Stimulated activated CD8-positive, alpha-beta memory T cell treated with anti-CD3 and anti-CD28 coated beads, Interleukin-4, amount 100 ng/mL, for 4 hours (primary cell): ENCODE results near the gene PPP1R3E.
"Not testable (repeated sequence)": the region's sequence is repeated elsewhere in the genome, so short reads cannot be mapped to it uniquely, and the experiment has no call there.

Experiments used
- DNase-seq, 2 donors: peaks; one replicate each; pipeline ENCODE4 v3.0.0-alpha.2; 2020; ENCODE audit warnings: low read depth in 2 of 2, low spot score in 1 of 2

Gene PPP1R3E

GRCh38 chr14:23297611-23298277 lies 4.9 kb downstream of the PPP1R3E start:
- no peak for DNase-seq

DNA sequence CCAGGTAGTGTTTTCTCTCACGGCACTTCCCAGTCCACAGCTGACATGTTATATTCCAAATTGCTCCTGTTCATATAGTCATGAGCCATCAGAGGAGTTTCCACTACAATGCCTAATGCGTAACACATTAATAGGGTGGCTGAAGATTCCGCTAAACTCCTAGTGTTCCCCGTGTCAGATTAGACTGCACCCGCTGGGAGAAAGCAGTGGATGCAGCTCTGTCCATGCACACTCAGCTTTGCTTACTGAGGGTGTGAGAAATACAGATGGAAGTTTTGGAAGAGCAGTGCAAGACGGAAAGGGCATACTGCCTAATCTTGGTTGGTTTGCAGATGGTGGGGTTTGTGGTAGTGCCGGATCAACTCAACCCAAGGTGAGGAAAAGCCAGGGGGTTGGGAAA lies 5.6 kb downstream of the PPP1R3E start:
- DNase-seq = no peak

DNA sequence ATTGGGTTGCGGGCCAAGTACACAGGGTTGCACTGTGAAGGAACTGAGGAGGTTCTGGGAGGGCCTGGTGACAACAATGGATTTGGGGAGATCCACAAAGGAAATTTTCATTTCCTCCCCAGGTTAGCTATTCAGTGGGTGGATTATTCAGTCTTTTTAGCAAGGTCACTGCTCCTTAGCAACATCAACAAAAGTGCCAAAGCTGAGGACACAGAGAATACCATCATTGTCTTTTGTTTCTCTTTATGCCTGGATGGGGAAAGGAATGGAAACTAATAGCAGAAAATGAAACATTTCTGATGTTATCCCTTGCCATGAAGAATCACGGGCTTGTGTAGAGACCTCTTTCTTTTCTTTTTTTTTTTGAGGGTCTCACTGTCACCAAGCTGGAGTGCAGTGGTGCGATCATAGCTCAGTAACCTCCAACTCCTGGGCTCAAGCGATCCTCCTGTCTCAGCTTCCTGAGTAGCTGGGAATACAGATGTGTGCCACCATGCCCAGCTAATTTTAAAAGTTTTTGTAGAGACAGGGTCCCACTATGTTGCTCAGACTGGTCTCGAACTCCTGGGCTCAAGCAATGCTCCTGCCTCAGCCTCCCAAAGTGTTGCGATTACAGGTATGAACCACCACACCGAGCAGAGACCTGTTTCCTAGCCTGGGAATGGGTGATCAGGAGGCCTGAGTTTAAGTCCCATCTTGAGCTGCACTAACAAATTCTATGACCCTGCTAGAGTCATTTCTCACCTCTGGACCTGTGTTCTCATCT lies 6.5 kb downstream of the PPP1R3E start:
- DNase-seq = no peak

DNA sequence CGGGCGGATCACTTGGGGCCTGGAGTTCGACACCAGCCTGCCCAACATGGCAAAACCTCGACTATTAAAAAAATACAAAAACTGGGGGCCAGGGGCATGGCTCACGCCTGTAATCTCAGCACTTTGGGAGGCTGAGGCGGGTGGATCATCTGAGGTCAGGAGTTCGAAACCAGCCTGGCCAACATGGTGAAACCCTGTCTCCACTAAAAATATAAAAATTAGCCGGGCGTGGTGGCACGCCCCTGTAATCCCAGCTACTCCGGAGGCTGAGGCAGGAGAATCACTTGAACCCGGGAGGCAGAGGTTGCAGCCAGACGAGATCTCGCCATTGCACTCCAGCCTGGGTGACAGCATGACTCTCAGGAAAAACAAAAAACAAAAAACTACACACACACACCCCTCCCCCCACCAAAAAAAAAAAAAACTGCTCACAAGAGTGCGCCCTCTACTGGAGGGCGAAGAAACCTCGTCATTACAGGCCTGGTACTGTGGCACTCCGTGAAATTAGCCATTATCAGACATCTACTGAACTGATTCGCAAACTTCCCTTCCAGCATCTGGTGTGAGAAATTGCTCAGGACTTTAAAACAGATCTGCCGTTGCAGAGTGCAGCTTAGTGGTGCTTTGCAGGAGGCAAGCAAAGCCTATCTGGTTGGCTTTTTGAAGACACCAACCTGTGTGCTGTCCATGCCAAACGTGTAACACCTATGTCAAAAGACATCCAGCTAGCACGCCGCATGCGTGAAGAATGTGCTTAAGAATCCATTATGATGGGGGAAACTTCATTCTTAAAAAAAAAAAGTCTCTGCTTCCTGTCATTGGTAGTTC lies 7.7 kb downstream of the PPP1R3E start:
- no peak for DNase-seq

- no peak for DNase-seq
Measured at GRCh38 chr14:23286902-23287479, 15.7 kb downstream of the PPP1R3E start.

DNA sequence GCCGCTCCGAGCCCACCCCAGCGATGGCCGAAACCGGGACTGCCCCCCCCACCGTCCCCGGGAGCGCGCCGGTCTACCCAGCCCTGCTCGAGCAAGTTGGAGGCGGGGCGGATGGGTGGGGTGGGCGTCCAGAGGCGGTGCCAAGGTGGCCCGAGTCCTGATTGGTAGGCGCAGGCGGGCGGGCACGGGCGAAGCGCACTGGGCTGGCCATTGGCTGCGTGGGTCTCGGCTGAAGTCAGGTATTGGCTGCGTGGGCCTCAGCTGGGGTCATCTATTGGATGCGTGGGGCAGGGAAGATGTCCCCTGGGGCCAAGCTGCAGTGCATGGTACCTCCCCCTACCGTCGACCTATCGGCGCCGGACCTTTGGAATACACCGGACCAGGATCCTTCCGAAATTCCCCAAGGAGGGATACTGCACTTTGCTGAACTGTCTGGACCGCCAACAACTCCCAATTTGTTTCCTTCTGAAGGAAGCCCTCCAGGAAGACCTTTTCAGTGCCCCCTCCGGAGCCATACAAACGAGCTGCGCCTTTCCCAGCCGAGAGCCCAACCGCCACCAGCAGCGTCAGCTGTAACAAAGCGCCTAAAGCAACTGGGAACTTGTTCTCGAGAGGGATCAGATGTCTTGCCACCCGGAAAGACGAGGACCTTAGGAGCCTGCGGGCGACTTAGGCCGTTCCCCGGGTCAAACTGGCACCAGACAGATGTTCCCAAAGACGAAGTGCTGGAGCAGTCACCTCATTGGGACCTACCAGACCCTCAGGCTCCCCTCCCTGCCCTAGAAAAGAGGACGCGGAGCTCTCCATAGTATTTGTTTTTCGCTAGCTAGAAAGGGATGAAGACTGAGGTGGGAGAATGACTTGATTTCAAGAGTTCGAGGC lies 16.4 kb downstream of the PPP1R3E start, which contains the start of gene HOMEZ:
TSS of gene HOMEZ (minus strand) at position 113 of the 882 bp plus-strand sequence. CDS start 180 bp downstream, outside the sequence.
- DNase-seq = peak; percentile 94 to 97

DNA sequence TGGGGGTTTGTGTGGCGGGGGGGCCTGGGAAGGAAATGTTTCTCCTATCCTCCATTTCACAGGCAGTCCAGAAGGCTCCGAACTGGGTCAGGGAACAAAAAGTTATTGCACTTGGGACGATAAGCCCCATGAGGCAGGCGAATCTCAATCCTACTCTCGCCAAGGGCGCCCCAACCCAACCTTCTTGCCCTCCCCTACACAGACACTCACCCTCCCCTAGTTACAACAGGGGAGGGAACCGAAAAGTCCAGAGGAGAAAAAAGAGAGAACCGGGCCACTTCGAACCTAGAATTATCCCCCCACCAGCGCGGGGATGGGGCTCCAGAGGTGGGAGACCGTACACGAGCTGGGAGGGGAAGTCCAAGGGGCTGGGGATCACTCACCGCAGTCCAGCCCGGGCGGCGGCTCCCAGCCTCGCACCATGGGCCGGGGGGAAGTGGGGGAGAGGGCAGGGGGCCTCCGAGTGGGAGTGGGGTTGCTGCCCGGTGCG lies 17.1 kb downstream of the PPP1R3E start:
- no peak for DNase-seq

DNA sequence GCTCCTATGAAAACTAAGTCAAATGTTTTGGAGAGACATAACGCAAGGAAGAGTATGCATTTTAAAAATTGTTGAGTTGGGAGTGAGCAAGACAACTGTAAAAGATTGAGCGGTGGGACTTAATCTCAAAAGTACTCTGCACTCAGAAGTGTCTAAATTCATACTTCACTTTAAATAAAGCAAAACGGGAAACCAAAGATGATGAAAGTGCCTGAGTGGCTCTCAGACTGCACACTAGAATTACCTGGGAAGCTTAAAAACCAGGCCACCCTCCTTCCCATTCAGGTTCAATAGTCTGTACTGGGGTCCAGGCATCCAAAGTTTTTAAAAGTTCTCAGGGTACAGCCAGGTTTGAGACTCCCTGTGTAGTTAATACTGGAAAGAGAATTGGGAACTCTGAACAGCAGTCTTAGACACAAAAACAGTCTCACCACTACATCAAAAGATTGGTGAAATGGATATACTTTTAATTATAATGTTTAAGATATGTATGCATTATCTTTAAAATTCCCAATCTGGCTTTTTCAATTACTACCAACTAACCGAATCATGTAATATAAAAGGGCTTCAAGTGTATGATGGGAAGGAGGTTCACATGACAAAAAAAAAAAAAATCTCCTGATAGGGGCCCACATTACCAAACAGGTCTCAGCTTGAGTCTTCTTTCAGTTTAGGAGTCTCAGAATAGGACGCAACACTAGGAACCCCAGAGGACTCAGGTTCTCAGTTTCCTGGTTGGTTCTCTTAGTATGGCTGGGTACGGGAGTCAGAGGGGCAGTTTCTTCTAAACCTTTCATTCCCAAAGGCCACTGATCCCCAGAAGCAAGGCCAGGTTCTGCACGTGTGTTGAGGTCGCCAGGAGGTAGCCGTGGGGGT lies 17.8 kb downstream of the PPP1R3E start:
- DNase-seq = no peak

DNA sequence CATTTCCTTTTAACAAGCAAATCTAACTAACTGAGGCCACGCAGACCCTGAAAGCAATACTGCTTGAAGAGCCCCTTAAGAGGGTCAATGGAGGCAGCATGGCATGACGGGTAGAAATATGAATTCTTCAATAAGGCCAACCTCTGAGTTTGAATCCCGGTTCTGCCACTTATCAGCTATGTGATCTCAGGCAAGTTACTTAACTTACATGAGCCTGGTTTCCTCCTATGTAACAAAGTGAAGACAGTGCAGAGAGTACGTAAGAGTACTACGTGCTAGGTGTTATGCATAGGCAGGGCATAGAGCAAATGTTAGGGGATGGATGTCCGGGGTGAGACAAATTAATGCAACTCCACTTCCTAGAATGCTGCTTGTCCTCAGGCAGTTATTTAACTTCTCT lies 21.4 kb downstream of the PPP1R3E start:
- DNase-seq = no peak

- DNase-seq = not testable (repeated sequence)
Measured at GRCh38 chr14:23277928-23278327, 24.7 kb downstream of the PPP1R3E start.

- no peak for DNase-seq
Measured at GRCh38 chr14:23277189-23277588, 25.5 kb downstream of the PPP1R3E start.

DNA sequence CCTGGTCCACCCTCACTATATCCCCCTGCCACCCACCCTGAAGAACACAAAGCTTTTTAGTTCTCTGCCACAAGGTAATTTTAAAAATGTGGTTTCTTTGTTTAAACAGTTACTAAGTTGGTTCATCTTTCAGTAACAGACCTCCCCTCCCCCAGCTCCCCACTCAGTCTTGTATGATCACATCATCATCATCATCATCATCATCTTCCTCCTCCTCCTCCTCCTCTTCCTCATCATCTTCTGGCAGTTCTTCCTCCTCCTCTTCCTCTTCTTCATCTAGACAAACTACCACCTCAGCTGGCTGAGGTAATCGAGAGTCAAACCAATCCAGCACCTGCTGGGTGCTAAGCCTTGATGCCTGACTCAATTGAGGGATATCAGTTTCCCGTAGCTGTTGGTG lies 27.2 kb downstream of the PPP1R3E start:
- no peak for DNase-seq

- DNase-seq = no peak
Measured at GRCh38 chr14:23269193-23269592, 33.5 kb downstream of the PPP1R3E start.

GRCh38 chr14:23260849-23261248 lies 41.8 kb downstream of the PPP1R3E start:
- DNase-seq = not testable (repeated sequence)

- DNase-seq = no peak
Measured at GRCh38 chr14:23259426-23259825, 43.2 kb downstream of the PPP1R3E start.

GRCh38 chr14:23258256-23258655 lies 44.4 kb downstream of the PPP1R3E start:
- DNase-seq = no peak

DNA sequence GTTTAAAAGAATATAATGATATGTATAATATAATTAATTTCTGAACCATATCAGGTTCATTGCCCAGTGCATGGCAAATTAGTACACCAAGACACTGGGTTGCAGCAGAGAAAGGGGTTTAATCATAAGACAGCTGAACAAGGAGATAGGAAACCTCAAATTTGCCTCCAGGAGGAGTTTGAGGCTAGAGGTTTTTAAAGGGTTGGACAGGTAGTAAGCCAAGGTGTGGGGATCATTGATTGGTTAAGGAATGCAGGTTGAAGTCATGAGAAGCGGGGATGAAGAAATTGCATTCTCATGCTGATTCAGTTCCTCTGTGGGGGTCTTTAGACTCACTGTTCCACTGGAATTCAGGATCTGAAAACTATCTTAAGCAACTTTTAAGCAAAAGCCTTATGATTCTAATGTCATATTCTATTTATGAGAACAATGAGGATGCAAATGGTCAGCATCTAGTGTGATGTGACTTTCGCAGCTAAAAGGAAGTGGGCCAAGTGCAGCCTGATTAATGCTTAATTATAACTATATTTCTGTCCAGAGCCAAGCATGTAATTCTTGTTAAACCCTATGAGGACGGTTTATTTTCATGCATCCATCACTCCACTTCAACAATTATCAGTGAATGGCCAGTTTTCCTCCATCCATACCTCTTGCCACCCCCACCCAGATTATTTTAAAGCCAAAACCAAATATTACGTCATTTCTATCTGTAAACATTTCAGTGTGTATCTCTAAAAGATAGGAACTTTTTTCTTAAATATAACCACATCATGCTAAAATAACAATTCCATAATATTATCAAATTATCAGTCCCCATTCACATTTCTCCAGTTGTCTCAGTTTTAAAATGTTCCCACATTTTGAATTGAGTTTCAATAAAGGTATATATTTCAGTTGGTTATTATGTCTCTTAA lies 50.0 kb downstream of the PPP1R3E start:
- no peak for DNase-seq

GRCh38 chr14:23252006-23252405 lies 50.7 kb downstream of the PPP1R3E start:
- DNase-seq = no peak
